Measurements from ENCODE around the gene CD48. TPM values are rescaled to one million over a fixed set of nuclear protein-coding genes. Genes with fewer than 3 reads are reported as not detected.
"Not testable (repeated sequence)": the region's sequence is repeated elsewhere in the genome, so short reads cannot be mapped to it uniquely, and the experiment has no call there.

CD48 gene
- polyA plus RNA-seq, 1 of the 3 experiments (the other 2 are of a cell fraction) = not detected

DNA sequence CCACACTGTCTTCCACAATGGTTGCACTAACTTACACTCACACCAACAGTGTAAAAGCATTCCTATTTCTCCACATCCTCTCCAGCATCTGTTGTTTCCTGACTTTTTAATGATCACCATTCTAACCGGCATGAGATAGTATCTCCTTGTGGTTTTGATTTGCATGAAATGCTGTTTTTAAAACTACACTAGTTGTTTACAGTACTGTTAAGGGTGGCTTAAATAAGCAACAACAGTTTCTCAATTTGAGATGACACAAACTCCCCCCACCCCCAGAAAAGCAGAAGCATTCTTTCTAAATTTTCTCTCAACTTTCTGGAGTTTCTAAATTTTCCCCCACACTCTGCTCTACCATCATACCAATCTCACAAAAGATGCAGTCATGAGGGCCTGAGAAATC is 20.4 kb upstream of the CD48 start:
- no peak overlapping the region for H3K9ac ChIP-seq
- H2AFZ ChIP-seq (ENCODE audit: low read depth) = no peak overlapping the region
- no peaks in the 10 kb centered on the region for H3K9me2 ChIP-seq
- no peak overlapping the region for H3K4me3 ChIP-seq (ENCODE audit: low read depth in 2 of 2, low read length in 1 of 2)
- TF ChIP-seq JUND (IDR thresholded peaks at IDR 0.05) = no peak
- TF ChIP-seq TCF12 (IDR thresholded peaks at IDR 0.05) = no peak
- TF ChIP-seq IRF3 (IDR thresholded peaks at IDR 0.05; ENCODE audit: low read depth, low read length) = no peak
- TF ChIP-seq RCOR1 (IDR thresholded peaks at IDR 0.05; ENCODE audit: low read length) = no peak
- no peak for TF ChIP-seq TEAD4 (IDR thresholded peaks at IDR 0.05; ENCODE audit: borderline replicate concordance, insufficient read depth)
- no peak for TF ChIP-seq FOXJ3 (CRISPR knock-in tag; IDR thresholded peaks at IDR 0.05)
- TF ChIP-seq RFX5 (IDR thresholded peaks at IDR 0.05; ENCODE audit: low read length) = no peak
- TF ChIP-seq YY1 (IDR thresholded peaks at IDR 0.05; ENCODE audit: low read depth) = no peak
- no peak for TF ChIP-seq CHD2 (IDR thresholded peaks at IDR 0.05; ENCODE audit: low read length, partially characterized antibody)
- TF ChIP-seq TAF1 (IDR thresholded peaks at IDR 0.05; ENCODE audit: borderline replicate concordance, low read depth, low read length) = no peak
- no peak for TF ChIP-seq CTCF (IDR thresholded peaks at IDR 0.05)
- no peak for TF ChIP-seq EZH2phosphoT487 (IDR thresholded peaks at IDR 0.05; ENCODE audit: borderline replicate concordance, low read depth)
- TF ChIP-seq, protein P1, sequence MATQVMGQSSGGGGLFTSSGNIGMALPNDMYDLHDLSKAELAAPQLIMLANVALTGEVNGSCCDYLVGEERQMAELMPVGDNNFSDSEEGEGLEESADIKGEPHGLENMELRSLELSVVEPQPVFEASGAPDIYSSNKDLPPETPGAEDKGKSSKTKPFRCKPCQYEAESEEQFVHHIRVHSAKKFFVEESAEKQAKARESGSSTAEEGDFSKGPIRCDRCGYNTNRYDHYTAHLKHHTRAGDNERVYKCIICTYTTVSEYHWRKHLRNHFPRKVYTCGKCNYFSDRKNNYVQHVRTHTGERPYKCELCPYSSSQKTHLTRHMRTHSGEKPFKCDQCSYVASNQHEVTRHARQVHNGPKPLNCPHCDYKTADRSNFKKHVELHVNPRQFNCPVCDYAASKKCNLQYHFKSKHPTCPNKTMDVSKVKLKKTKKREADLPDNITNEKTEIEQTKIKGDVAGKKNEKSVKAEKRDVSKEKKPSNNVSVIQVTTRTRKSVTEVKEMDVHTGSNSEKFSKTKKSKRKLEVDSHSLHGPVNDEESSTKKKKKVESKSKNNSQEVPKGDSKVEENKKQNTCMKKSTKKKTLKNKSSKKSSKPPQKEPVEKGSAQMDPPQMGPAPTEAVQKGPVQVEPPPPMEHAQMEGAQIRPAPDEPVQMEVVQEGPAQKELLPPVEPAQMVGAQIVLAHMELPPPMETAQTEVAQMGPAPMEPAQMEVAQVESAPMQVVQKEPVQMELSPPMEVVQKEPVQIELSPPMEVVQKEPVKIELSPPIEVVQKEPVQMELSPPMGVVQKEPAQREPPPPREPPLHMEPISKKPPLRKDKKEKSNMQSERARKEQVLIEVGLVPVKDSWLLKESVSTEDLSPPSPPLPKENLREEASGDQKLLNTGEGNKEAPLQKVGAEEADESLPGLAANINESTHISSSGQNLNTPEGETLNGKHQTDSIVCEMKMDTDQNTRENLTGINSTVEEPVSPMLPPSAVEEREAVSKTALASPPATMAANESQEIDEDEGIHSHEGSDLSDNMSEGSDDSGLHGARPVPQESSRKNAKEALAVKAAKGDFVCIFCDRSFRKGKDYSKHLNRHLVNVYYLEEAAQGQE (IDR thresholded peaks at IDR 0.05; ENCODE audit: low read depth, low read length) = no peak
- TF ChIP-seq SIN3A (IDR thresholded peaks at IDR 0.05; ENCODE audit: borderline replicate concordance, low read depth, low read length) = no peak
- no peak for TF ChIP-seq MEF2A (IDR thresholded peaks at IDR 0.05; ENCODE audit: borderline replicate concordance, low read depth)
- no peak for TF ChIP-seq MXI1 (IDR thresholded peaks at IDR 0.05; ENCODE audit: low read depth, low read length)
- TF ChIP-seq GABPA (IDR thresholded peaks at IDR 0.05; ENCODE audit: low read depth) = no peak
- H3K79me2 ChIP-seq (ENCODE audit: insufficient read depth) = no peaks in the 10 kb centered on the region
- H3K4me1 ChIP-seq (ENCODE audit: control insufficient read depth in 1 of 2, insufficient read depth in 2 of 2, low read depth in 1 of 2, low read length in 1 of 2) = no peaks in the 10 kb centered on the region
- H4K20me1 ChIP-seq (ENCODE audit: insufficient read depth) = no peaks in the 10 kb centered on the region
- ChIA-PET CTCF (interaction anchor here (1.7 kb wide), 1 partner anchor 258 kb away, joined by 6 read pairs; no protein-coding TSS in a partner anchor), POLR2A (no interaction called here)
- 13% methylated on average over 1 of the region's 1 CpG for WGBS (ENCODE audit: low lambda C conversion rate)
- H3K4me2 ChIP-seq = no peak overlapping the region
- DNase-seq = no peak
- H3K36me3 ChIP-seq (replicated peaks in 1 of 2; ENCODE audit: control insufficient read depth in 1 of 2, insufficient read depth in 2 of 2, low read length in 1 of 2) = no peaks in the 10 kb centered on the region
- no peaks in the 10 kb centered on the region for H3F3A ChIP-seq (replicated peaks; ENCODE audit: insufficient read depth)
- H3K27me3 ChIP-seq (ENCODE audit: insufficient read depth) = no peaks in the 10 kb centered on the region; the same call in 1 of the 2 replicates
- no peak overlapping the region for H3K27ac ChIP-seq (ENCODE audit: low read depth in 2 of 2, low read length in 1 of 2)
- no peaks in the 10 kb centered on the region for H3K9me3 ChIP-seq

DNA sequence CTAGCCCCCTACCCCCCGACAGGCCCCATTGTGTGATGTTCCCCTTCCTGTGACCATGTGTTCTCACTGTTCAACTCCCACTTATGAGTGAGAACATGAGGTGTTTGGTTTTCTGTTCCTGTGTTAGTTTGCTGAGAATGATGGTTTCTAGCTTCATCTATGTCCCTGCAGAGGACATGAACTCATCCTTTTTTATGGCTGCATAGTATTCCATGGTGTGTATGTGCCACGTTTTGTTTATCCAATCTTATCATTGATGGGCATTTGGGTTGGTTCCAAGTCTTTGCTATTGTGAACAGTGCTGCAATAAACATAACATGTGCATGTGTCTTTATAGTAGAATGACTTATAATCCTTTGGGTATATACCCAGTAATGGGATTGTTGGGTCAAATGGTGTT is 19.9 kb upstream of the CD48 start:
- POLR2A ChIA-PET = not testable (repeated sequence)

More for the DNA sequence above, 19.9 kb upstream of the CD48 start:
- H3K4me1 ChIP-seq (ENCODE audit: control insufficient read depth in 1 of 2, insufficient read depth in 2 of 2, low read depth in 1 of 2, low read length in 1 of 2); H3K27me3 ChIP-seq (ENCODE audit: insufficient read depth); H4K20me1 ChIP-seq (ENCODE audit: insufficient read depth); H3K4me2 ChIP-seq; H3F3A ChIP-seq (replicated peaks; ENCODE audit: insufficient read depth); H3K79me2 ChIP-seq (ENCODE audit: insufficient read depth); H3K9ac ChIP-seq; H3K27ac ChIP-seq (ENCODE audit: low read depth in 2 of 2, low read length in 1 of 2); DNase-seq; H3K36me3 ChIP-seq (replicated peaks in 1 of 2; ENCODE audit: control insufficient read depth in 1 of 2, insufficient read depth in 2 of 2, low read length in 1 of 2); H3K9me2 ChIP-seq; H2AFZ ChIP-seq (ENCODE audit: low read depth); H3K4me3 ChIP-seq (ENCODE audit: low read depth in 2 of 2, low read length in 1 of 2); H3K9me3 ChIP-seq: not testable (repeated sequence)
- CTCF ChIA-PET = interaction anchor here (1.7 kb wide), 1 partner anchor 259 kb away, joined by 6 read pairs; no protein-coding TSS in a partner anchor
- WGBS (ENCODE audit: low lambda C conversion rate) = 3% methylated on average over 2 of the region's 2 CpGs
